ENCODE data around the gene AIFM2. TPM values are rescaled to one million over a fixed set of nuclear protein-coding genes. Genes with fewer than 3 reads are reported as not detected.

AIFM2 gene
- total and polyA plus RNA-seq, 7 experiments from 2014 or later, result 0.91 to 5.5 (median 3.2) TPM

DNA sequence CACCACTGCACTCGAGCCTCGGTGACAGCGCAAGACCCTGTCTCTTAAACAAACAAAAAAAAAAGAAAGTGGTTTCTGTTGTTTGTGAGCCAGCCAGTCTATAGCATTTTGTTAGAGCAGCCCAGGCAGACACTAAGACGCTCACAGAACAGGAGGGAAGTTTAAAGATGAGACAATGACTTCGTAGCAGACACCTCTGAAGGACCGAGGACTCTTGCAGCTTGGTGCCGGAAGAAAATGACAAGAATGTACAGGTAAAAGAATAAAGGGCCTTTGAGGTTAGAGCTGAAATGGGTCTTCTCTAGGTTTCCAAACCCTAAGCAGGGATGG is 40.3 kb downstream of the AIFM2 start:
- Histone ChIP-seq H3K4me1 (ENCODE audit: control insufficient read depth in 2 of 2, insufficient read depth in 2 of 2, low read length in 2 of 2) (peaks cover 17 to 29% of the 10 kb centered on the region in 2 donors), H3K36me3 (ENCODE audit: control insufficient read depth in 2 of 3, insufficient read depth in 3 of 3, low read length in 3 of 3) (peaks cover 0 to 7% (median 0%) of the 10 kb centered on the region in 3 experiments), H3K27me3 (ENCODE audit: control insufficient read depth in 2 of 2, insufficient read depth in 2 of 2, low read length in 2 of 2) (no peaks in the 10 kb centered on the region), H3K4me3 (ENCODE audit: low read length) (peak overlapping the region; percentile 73), H3K9me3 (ENCODE audit: control insufficient read depth in 2 of 3, low read length in 3 of 3) (no peaks in the 10 kb centered on the region), H3K27ac (ENCODE audit: low read depth, low read length) (peak overlapping the region; percentile 79)
- peaks cover 0 to 3% (median 0%) of the 10 kb centered on the region in 11 donors for H3K9me3 Mint-ChIP-seq
- POLR2A ChIA-PET, result interaction anchor here (0.6 to 2.8 kb wide), 12 partner anchors 11 to 955 kb away, joined by 3 to 44 read pairs (median 4); partner anchors contain the start of genes SAR1A and TYSND1
- H3K4me3 Mint-ChIP-seq, result peak overlapping the region; percentile 70 to 96 (median 89)
- peaks cover 18 to 60% (median 52%) of the 10 kb centered on the region in 7 donors for H3K4me1 Mint-ChIP-seq
- CTCF ChIA-PET, result interaction anchor here (1.3 to 5.3 kb wide), 5 partner anchors 24 to 310 kb away, joined by 3 to 40 read pairs (median 4); partner anchors contain the start of gene TYSND1
- intact Hi-C loops (cut with micrococcal nuclease), result loop anchor here (1.0 to 5.0 kb wide), 6 partner anchors 8 to 795 kb away; partner anchors contain the start of genes TYSND1 (in 2 of the 2), PCBD1 (in 1 of the 2), PPA1 (in 1 of the 2) and SAR1A (in 1 of the 2)
- no peaks in the 10 kb centered on the region for H3K27me3 Mint-ChIP-seq
- DNase-seq, result peak in 1 of 9 donors; percentile 9
- H3K36me3 Mint-ChIP-seq, result peaks cover 0 to 13% (median 6%) of the 10 kb centered on the region in 5 donors
- ATAC-seq, result peak; percentile 49
- peak overlapping the region; percentile 77 to 99 (median 93) for H3K27ac Mint-ChIP-seq

DNA sequence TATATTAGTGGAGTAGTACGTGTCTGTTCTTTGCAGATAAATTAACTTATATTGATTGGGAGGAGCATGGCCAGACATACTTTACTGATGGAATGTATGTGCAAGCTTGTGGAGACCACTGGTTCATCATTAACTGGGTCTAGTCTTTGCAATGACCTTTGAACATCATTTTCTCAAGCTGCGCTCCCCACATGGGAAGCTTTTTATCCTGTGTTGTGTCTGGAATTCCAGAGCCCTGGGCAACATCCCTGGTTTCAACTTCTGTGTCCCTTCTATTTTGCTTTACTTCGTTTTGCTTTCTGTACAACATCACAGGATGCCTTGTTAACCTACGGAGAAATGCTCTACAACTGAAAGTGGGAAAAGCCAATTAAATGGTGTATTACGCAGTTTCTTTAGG is 41.7 kb downstream of the AIFM2 start:
- Histone ChIP-seq H3K27ac (ENCODE audit: low read depth, low read length) (no peak overlapping the region), H3K4me1 (ENCODE audit: control insufficient read depth in 2 of 2, insufficient read depth in 2 of 2, low read length in 2 of 2) (peaks cover 17 to 29% of the 10 kb centered on the region in 2 donors), H3K27me3 (ENCODE audit: control insufficient read depth in 2 of 2, insufficient read depth in 2 of 2, low read length in 2 of 2) (no peaks in the 10 kb centered on the region), H3K4me3 (ENCODE audit: low read length) (no peak overlapping the region), H3K9me3 (ENCODE audit: control insufficient read depth in 2 of 3, low read length in 3 of 3) (no peaks in the 10 kb centered on the region), H3K36me3 (ENCODE audit: control insufficient read depth in 2 of 3, insufficient read depth in 3 of 3, low read length in 3 of 3) (no peaks in the 10 kb centered on the region)
- no peak for ATAC-seq
- H3K36me3 Mint-ChIP-seq, result peaks cover 0 to 10% (median 6%) of the 10 kb centered on the region in 5 donors
- no peak for DNase-seq
- H3K27me3 Mint-ChIP-seq, result peaks cover 0 to 4% (median 0%) of the 10 kb centered on the region in 5 donors
- intact Hi-C loops (cut with micrococcal nuclease), result loop anchor here in 1 of 2 donors (5.0 kb wide), 2 partner anchors 726 to 796 kb away; partner anchors contain the start of genes PCBD1 and SGPL1
- H3K4me1 Mint-ChIP-seq, result peaks cover 15 to 53% (median 46%) of the 10 kb centered on the region in 7 donors
- POLR2A ChIA-PET, result interaction anchor here (1.1 kb wide), 1 partner anchor 80 kb away, joined by 4 read pairs; the partner anchor contains the start of gene SAR1A
- H3K9me3 Mint-ChIP-seq, result no peaks in the 10 kb centered on the region
- no peak overlapping the region for H3K4me3 Mint-ChIP-seq
- CTCF ChIA-PET, result interaction anchor here (1.0 kb wide), 1 partner anchor 102 kb away, joined by 3 read pairs; no protein-coding TSS in a partner anchor
- H3K27ac Mint-ChIP-seq, result peak overlapping the region in 8 of 9 donors; percentile 37 to 99 (median 84)

DNA sequence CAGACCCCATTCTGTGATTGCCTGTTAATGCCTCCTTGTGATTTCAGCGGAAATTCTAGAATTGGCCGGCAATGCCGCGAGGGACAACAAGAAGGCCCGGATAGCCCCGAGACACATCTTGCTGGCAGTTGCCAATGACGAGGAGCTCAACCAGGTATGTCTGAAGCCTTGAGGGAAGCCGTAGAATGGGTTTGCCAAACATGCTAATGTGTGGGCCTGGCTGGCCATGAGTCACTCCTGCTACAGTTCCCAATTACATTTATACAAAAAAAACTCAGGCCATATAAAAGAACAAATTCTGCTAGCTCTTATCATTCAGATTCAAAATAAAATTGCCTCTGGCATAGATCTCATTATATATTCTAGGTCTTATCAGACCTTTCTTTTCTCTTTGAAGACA is 42.6 kb downstream of the AIFM2 start:
- ATAC-seq (no peak), DNase-seq (no peak)
- peaks cover 0 to 6% (median 4%) of the 10 kb centered on the region in 5 donors for H3K36me3 Mint-ChIP-seq
- peak overlapping the region in 7 of 9 donors; percentile 37 to 99 (median 67) for H3K27ac Mint-ChIP-seq
- intact Hi-C loops (cut with micrococcal nuclease), result loop anchor here in 1 of 2 donors (5.0 kb wide), 2 partner anchors 727 to 797 kb away; partner anchors contain the start of genes PCBD1 and SGPL1
- H3K36me3 ChIP-seq (ENCODE audit: control insufficient read depth in 2 of 3, insufficient read depth in 3 of 3, low read length in 3 of 3), result no peaks in the 10 kb centered on the region
- H3K4me1 ChIP-seq (ENCODE audit: control insufficient read depth in 2 of 2, insufficient read depth in 2 of 2, low read length in 2 of 2), result peaks cover 17 to 29% of the 10 kb centered on the region in 2 donors
- H3K27ac ChIP-seq (ENCODE audit: low read depth, low read length), result no peak overlapping the region
- ChIA-PET CTCF (interaction anchor here (0.6 to 1.2 kb wide), 4 partner anchors 56 to 391 kb away, joined by 3 to 5 read pairs (median 4); partner anchors contain the start of gene TYSND1), POLR2A (interaction anchor here (0.7 kb wide), 1 partner anchor 142 kb away, joined by 3 read pairs; no protein-coding TSS in a partner anchor)
- no peak overlapping the region for H3K4me3 Mint-ChIP-seq
- H3K9me3 ChIP-seq (ENCODE audit: control insufficient read depth in 2 of 3, low read length in 3 of 3), result no peaks in the 10 kb centered on the region
- no peaks in the 10 kb centered on the region for H3K27me3 ChIP-seq (ENCODE audit: control insufficient read depth in 2 of 2, insufficient read depth in 2 of 2, low read length in 2 of 2)
- H3K27me3 Mint-ChIP-seq, result peaks cover 0 to 6% (median 0%) of the 10 kb centered on the region in 5 donors
- H3K9me3 Mint-ChIP-seq, result no peaks in the 10 kb centered on the region
- H3K4me1 Mint-ChIP-seq, result peaks cover 14 to 47% (median 41%) of the 10 kb centered on the region in 7 donors
- no peak overlapping the region for H3K4me3 ChIP-seq (ENCODE audit: low read length)

DNA sequence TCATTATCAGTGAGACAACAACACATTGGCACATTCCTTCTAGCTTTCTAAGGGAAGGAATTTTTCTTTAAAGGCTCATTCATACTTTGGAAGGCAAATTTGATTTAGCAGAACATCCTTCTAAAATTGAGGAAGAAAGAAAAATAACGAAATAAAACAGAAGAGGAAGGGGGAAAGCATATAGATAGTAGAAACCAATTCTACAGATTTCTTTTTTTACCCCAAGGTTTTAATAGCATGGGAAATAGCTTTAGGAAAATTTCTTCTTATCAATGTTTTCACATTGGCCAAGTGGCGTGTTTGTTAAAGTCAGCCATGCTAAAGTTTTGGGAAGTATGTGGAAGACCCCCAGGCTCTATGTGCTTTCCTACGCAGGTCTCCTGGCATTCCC is 44.3 kb downstream of the AIFM2 start:
- Mint-ChIP-seq H3K4me1 (peaks cover 9 to 30% (median 24%) of the 10 kb centered on the region in 7 donors), H3K36me3 (peaks cover 0 to 5% (median 0%) of the 10 kb centered on the region in 5 donors), H3K27ac (no peak overlapping the region), H3K4me3 (no peak overlapping the region), H3K27me3 (peaks cover 0 to 9% (median 0%) of the 10 kb centered on the region in 5 donors), H3K9me3 (no peaks in the 10 kb centered on the region)
- Histone ChIP-seq H3K9me3 (ENCODE audit: control insufficient read depth in 2 of 3, low read length in 3 of 3) (no peaks in the 10 kb centered on the region), H3K27ac (ENCODE audit: low read depth, low read length) (no peak overlapping the region), H3K4me1 (ENCODE audit: control insufficient read depth in 2 of 2, insufficient read depth in 2 of 2, low read length in 2 of 2) (peaks cover 5 to 16% of the 10 kb centered on the region in 2 donors), H3K4me3 (ENCODE audit: low read length) (no peak overlapping the region), H3K27me3 (ENCODE audit: control insufficient read depth in 2 of 2, insufficient read depth in 2 of 2, low read length in 2 of 2) (no peaks in the 10 kb centered on the region), H3K36me3 (ENCODE audit: control insufficient read depth in 2 of 3, insufficient read depth in 3 of 3, low read length in 3 of 3) (no peaks in the 10 kb centered on the region)
- no peak for DNase-seq
- intact Hi-C loops (cut with micrococcal nuclease), result no loop called here
- no peak for ATAC-seq
- ChIA-PET CTCF (no interaction called here), POLR2A (no interaction called here)

DNA sequence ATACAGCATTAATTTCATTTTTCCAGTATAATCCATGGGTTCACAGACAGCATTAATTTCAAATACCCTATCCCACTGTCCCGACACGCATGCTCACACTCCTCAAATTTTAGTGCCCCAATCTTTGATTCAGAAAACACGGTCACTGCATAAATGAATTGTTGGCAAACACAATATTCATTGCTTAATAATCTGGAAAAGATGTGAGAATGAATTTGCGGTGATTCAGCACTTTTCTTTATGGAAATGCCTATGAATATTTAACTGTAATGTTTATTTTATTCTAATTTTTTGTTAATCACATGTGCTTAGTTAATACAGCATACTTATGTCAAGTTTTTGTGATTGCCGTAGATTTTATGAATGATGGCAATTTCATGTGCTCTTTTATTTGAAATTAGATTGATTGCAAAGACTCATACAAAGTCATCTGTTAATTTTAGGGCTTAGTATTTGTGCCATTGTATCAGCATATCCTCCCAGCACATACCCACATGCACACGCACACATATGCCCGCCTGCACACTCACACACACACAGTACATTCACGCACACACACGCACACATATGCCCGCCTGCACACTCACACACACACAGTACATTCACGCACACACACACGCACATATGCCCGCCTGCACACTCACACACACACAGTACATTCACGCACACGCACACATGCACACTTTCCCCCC is 44.9 kb downstream of the AIFM2 start:
- peaks cover 0 to 5% (median 0%) of the 10 kb centered on the region in 5 donors for H3K36me3 Mint-ChIP-seq
- peaks cover 0 to 9% (median 0%) of the 10 kb centered on the region in 5 donors for H3K27me3 Mint-ChIP-seq
- no peak overlapping the region for H3K27ac ChIP-seq (ENCODE audit: low read depth, low read length)
- ChIA-PET POLR2A (no interaction called here), CTCF (no interaction called here)
- H3K4me1 Mint-ChIP-seq, result peaks cover 9 to 29% (median 21%) of the 10 kb centered on the region in 7 donors
- no peak for DNase-seq
- H3K4me1 ChIP-seq (ENCODE audit: control insufficient read depth in 2 of 2, insufficient read depth in 2 of 2, low read length in 2 of 2), result peaks cover 5 to 10% of the 10 kb centered on the region in 2 donors
- H3K4me3 ChIP-seq (ENCODE audit: low read length), result no peak overlapping the region
- H3K4me3 Mint-ChIP-seq, result no peak overlapping the region
- H3K36me3 ChIP-seq (ENCODE audit: control insufficient read depth in 2 of 3, insufficient read depth in 3 of 3, low read length in 3 of 3), result no peaks in the 10 kb centered on the region
- no peaks in the 10 kb centered on the region for H3K9me3 ChIP-seq (ENCODE audit: control insufficient read depth in 2 of 3, low read length in 3 of 3)
- no peak overlapping the region for H3K27ac Mint-ChIP-seq
- no peak for ATAC-seq
- no peaks in the 10 kb centered on the region for H3K9me3 Mint-ChIP-seq
- H3K27me3 ChIP-seq (ENCODE audit: control insufficient read depth in 2 of 2, insufficient read depth in 2 of 2, low read length in 2 of 2), result no peaks in the 10 kb centered on the region
- intact Hi-C loops (cut with micrococcal nuclease), result no loop called here

DNA sequence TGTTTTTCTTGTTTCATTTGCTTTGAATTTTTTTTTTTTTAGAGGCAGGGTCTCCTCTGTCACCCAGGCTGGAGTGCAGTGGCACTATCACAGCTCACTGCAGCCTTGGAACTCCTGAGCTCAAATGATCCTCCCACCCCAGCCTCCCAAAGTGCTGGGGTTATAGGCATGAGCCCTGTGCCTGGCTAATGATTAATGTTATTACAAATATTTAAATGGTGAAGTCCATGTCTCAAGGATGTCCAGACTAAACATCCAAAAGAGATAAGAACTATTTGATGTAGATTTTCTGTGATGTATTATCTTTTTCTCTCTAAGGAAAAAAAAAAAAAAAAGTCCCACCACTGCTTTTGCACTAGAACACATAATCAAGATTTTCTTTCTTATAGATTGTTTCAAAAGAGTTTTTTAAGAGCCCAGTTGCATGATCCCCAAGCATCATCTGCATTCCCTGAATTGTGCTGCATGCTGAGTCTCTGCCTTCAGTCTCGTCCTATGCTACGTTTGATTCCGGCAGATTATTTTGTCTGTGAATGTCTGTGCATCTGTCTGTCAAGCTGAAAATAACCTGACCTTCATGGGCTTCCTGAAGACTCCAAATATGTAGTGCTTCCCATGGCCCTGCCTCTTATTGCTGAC is 46.5 kb downstream of the AIFM2 start:
- CTCF ChIA-PET, result interaction anchor here (1.2 to 2.8 kb wide), 3 partner anchors 60 to 135 kb away, joined by 3 to 22 read pairs (median 3); partner anchors contain the start of gene TYSND1
- Histone ChIP-seq H3K4me3 (ENCODE audit: low read length) (no peak overlapping the region), H3K36me3 (ENCODE audit: control insufficient read depth in 2 of 3, insufficient read depth in 3 of 3, low read length in 3 of 3) (no peaks in the 10 kb centered on the region), H3K9me3 (ENCODE audit: control insufficient read depth in 2 of 3, low read length in 3 of 3) (no peaks in the 10 kb centered on the region), H3K27me3 (ENCODE audit: control insufficient read depth in 2 of 2, insufficient read depth in 2 of 2, low read length in 2 of 2) (no peaks in the 10 kb centered on the region), H3K27ac (ENCODE audit: low read depth, low read length) (no peak overlapping the region), H3K4me1 (ENCODE audit: control insufficient read depth in 2 of 2, insufficient read depth in 2 of 2, low read length in 2 of 2) (no peaks in the 10 kb centered on the region)
- POLR2A ChIA-PET, result interaction anchor here (1.0 kb wide), 1 partner anchor 8 kb away, joined by 3 read pairs; no protein-coding TSS in a partner anchor
- Mint-ChIP-seq H3K9me3 (peaks cover 0 to 2% (median 0%) of the 10 kb centered on the region in 11 donors), H3K4me3 (no peak overlapping the region), H3K36me3 (no peaks in the 10 kb centered on the region), H3K27ac (peak overlapping the region in 1 of 9 donors; percentile 25), H3K27me3 (peaks cover 0 to 9% (median 0%) of the 10 kb centered on the region in 5 donors), H3K4me1 (peaks cover 0 to 15% (median 9%) of the 10 kb centered on the region in 7 donors)
- no peak for ATAC-seq
- no peak for DNase-seq
- intact Hi-C loops (cut with micrococcal nuclease), result loop anchor here in 1 of 2 donors (2.0 kb wide), 1 partner anchor 113 kb away; no protein-coding TSS in a partner anchor

All from naive thymus-derived CD4-positive, alpha-beta T cell (primary cell).